LNCAP (cell line): ENCODE measurements around the gene TNS1.

Experiments
- CTCF ChIP-seq: fragments of 450-650 bp; IDR thresholded peaks from 2 replicates; pipeline ENCODE4 v1.5.1; 2017; ENCODE audit warnings: mild to moderate bottlenecking

Gene TNS1

DNA sequence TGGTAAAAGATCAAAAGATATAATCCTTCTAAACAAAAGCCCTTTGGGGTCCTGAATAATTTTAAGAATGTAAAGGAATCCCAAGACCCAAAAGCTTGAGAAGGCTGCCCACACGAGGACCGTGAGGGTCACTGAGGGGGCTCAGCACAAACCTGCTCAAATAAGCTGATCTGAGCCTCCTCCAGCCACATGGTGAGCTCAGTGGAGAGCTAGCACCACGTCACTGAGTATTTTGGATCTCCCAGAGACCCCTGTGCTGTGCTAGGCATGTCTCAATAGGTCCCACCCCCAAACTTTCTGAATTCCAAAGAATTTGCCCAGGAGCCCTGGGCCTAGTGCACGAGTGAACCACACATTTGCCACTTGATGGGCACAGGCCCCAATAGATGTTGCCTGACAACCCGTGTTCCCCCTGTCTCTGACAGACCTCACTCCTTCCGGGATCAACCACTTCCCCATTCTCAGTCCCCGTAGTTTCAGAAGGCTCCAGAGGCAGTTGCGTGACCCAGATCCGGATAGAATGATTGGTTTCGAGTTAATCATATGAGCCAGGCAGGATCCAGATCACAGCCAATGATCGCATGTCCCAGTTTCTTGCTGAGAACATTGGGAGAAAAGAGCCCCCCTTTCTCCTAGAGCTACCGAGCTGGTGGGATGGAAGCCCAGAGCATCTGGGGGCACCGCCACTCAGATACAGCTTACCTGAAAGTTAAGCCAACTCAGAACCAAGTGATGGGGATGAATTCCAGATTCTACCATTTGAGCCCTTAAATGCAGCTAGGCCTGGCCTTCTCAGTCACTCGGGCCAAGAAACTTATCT, 203.8 kb downstream of the TNS1 start:
- TF ChIP-seq CTCF = no peak

DNA sequence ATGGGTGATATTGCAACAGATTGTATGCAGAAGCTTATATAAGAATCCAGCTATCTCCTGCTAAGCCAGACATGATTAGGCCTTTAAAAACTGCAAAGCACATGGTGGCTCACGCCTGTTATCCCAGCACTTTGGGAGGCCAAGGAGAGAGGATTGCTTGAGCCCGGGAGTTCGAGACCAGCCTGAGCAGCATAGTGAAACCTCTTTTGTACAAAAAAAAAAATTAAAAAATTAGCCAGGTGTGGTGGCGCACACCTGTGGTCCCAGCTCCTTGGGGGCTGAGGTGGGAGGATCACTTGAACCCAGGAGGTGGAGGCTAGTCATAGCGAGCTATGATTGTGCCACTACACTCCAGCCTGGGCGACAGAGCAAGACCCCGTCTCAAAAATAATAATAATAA, 204.6 kb downstream of the TNS1 start:
- no peak for TF ChIP-seq CTCF

DNA sequence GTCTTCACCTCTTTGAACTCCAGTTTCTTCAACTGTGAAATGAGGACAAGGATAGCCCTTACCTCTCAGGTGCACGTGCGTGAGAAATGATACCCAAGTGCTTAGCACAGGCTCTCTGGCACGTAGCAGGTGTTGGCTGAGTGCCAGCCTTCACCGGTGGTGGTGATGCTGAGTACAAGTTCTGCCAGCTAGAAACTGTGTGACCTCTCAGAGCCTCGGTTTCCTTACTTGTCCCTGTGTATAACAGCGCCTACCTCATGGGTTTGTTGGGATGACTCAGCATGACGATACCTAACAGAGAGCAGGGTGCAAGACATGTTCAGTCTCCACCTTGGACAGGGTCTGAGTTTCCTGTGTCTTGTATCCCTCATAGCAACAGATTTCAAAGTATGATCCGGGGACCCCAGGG, 205.1 kb downstream of the TNS1 start:
- TF ChIP-seq CTCF = no peak

DNA sequence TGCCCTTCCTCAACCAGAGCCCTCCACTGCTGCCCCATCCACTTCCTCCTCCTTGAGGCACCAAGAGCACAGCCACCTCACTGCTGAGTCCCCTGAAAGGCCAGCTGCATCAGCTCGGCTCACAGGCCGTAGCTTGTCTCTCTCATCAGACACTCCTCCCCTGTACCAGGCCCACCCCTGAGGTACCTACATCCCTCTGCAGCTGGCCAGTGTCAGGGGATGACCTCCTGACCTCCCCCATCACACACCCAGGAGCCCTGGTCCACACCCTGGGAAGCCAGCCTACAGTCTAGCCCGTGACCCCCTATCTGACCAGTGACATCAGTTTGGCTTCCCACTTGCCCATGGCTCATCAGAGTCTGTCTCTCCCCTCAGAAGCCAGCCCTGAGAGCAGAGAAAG, 205.6 kb downstream of the TNS1 start:
- no peak for TF ChIP-seq CTCF

GRCh38 chr2:217795706-217796465, 206.9 kb downstream of the TNS1 start:
- no peak for TF ChIP-seq CTCF

GRCh38 chr2:217795067-217795466, 207.7 kb downstream of the TNS1 start:
- no peak for TF ChIP-seq CTCF

GRCh38 chr2:217794133-217794986, 208.4 kb downstream of the TNS1 start:
- no peak for TF ChIP-seq CTCF
